ENCODE results near the gene ZNF705A.
"Not testable (repeated sequence)": the region's sequence is repeated elsewhere in the genome, so short reads cannot be mapped to it uniquely, and the experiment has no call there.

The ZNF705A gene

DNA sequence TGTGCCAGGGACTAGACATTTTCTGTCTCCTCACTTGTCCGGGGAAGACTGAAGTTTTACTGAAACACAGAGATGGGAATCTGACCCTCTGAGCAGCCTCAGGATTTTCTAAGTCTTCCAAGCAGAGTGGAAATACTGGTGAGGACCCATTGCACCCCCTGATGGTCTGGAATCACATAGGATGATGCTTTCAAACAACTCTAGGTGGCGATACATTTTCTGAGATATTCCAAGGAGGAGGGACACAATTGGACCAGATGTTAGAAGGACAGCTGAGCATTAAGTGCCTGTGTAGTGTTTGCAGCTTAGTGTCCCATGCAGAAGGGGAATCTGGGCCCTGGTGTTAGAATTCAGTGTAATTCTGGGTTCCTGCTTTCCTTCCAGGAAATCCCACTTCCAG is 31.3 kb downstream of the ZNF705A start:
- DNase-seq: not testable (repeated sequence)

GRCh38 chr12:8197685-8198308 is 41.0 kb downstream of the ZNF705A start:
- DNase-seq: not testable (repeated sequence)

DNA sequence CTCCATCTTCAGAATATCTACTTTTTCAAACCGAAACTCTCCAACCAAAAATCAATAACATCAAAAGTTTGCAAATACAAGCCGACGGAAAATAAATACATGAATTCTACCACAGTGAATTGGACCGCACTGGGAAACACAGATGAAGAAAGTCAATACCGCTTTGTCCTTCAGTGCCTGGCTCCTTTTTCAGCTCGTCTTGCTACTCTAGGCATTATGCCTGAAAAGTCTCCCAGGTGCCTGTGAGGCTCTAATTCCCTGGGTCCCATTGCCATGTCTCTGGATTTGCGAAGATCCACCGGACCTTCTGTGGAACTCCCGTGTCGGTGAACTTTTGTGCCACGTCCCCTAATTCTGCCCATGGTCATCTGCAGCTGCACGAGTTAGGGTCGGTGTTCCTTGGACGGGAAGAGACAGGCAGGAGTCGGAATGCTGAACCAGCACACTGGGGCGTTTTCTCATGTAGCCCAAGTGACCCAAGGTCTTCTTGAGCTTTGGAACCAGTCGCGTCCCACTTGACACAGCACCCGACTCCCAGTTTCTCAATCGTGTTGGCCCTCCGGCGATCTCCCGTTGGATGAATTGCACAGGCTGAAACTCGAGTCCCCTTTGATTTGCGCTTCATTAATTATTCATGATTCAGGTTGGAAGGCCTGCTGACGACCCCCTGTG is 62.0 kb downstream of the ZNF705A start:
- not testable (repeated sequence) for DNase-seq

GRCh38 chr12:8221375-8221774 is 64.6 kb downstream of the ZNF705A start:
- DNase-seq: peak; percentile 4

- DNase-seq: not testable (repeated sequence)
These were observed 65.0 kb downstream of the ZNF705A start for GRCh38 chr12:8221844-8222243.

GRCh38 chr12:8222303-8222702 is 65.5 kb downstream of the ZNF705A start:
- DNase-seq: not testable (repeated sequence)

DNA sequence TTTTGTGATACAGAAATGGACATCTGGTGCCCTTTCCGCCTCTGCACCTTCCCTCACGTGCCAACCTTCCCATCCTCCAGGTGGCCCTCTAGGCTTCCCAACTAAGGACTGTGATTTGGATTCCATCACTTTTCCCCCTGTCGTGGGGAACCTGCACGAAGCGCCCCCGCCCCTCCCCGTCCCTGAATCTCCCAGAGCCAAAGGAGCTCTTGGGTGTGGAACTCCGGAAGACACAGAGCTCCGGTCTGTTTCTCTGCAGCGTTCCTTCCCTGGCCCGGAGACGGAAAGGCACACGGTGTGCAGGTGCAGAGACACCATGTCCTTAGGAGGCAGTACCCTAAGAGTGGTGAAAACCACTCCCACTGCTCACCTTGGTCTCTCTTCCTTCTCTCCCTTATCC is 66.8 kb downstream of the ZNF705A start:
- DNase-seq: not testable (repeated sequence)

GRCh38 chr12:8224782-8225181 is 68.0 kb downstream of the ZNF705A start:
- not testable (repeated sequence) for DNase-seq

GRCh38 chr12:8226355-8226754 is 69.5 kb downstream of the ZNF705A start:
- no peak for DNase-seq

DNA sequence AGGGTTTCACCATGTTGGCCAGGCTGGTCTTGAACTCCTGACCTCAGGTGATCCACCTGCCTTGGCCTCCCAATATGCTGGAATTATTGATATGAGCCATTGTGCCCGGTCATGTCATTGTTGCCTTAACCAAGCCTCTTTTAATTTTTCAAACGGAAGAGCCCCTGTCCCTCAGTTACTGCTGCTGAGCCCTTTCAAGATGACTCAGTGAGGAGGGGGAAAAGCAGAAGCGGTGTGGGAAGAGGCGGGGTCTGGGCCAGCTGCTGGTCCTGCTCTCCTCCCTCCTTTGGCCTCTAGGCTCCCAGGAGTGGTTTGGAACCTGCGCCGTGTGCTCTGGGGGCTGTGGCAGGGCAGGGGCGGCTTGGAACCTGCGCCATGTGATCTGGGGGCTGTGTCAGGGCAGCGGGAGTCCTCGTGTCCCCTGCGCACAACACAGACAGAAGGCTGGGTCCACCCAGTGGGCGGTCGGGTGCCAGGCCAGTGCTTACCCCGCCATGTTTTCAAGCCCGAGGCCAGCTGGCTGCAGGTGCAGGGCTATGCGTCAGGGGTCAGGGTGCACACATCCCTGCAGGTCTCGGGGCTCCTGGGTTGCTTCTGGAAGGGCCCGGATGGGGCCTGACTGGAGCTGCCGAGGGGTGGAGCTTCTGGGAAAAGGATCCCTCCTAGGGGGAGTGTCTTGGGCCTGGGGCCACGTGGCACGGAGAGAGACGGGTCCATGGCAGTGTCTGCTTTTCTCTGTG is 70.3 kb downstream of the ZNF705A start, which contains the start of gene FAM90A1:
Gene FAM90A1, minus strand, starts transcription at position 627 of the 740 bp plus-strand sequence. CDS start 2,786 bp downstream, outside the sequence.
- DNase-seq: peak; percentile 43

- DNase-seq: not testable (repeated sequence)
These were observed 70.9 kb downstream of the ZNF705A start for GRCh38 chr12:8227732-8228077.

DNA sequence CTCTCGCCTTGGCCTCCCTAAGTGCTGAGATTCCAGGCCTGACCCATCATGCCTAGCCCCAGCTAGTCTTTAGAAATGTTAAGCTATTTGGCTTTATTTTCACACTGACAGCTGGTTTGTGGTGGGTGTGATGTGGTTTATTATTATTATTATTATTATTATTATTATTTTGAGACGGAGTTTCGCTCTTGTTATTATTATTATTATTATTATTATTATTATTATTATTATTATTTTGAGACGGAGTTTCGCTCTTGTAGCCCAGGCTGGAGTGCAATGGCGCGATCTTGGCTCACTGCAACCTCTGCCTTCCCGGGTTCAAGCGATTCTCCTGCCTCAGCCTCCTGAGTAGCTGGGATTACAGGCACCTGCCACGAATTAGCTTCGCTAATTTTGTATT is 71.8 kb downstream of the ZNF705A start:
- DNase-seq: not testable (repeated sequence)

- DNase-seq: not testable (repeated sequence)
These were observed 72.7 kb downstream of the ZNF705A start for GRCh38 chr12:8229486-8229885.
